ENCODE measurements around the gene NFE2L2. TPM values are rescaled to one million over a fixed set of nuclear protein-coding genes. Genes with fewer than 3 reads are reported as not detected.

Gene NFE2L2
- total and polyA plus RNA-seq, 2 donors = 46.6 to 91.7 TPM

GRCh38 chr2:177302552-177302951 lies 38.0 kb upstream of the NFE2L2 start:
- no peak for DNase-seq (ENCODE audit: low read depth in 6 of 9, low spot score in 9 of 9)
- Histone ChIP-seq H3K27me3 (ENCODE audit: control insufficient read depth in 2 of 2, insufficient read depth in 1 of 2, low read length in 1 of 2) (no peaks in the 10 kb centered on the region), H3K9me3 (ENCODE audit: control insufficient read depth in 2 of 2, insufficient read depth in 1 of 2, low read length in 1 of 2) (no peaks in the 10 kb centered on the region), H3K4me3 (ENCODE audit: low read length in 2 of 2) (no peak overlapping the region), H3K27ac (ENCODE audit: low read depth in 1 of 2, low read length in 1 of 2) (no peak overlapping the region), H3K36me3 (ENCODE audit: control insufficient read depth in 2 of 2, insufficient read depth in 2 of 2, low read length in 1 of 2) (no peaks in the 10 kb centered on the region), H3K4me1 (ENCODE audit: control insufficient read depth in 2 of 2, insufficient read depth in 2 of 2, low read length in 2 of 2) (no peaks in the 10 kb centered on the region)
- 98% methylated on average over 2 of the region's 2 CpGs for WGBS

GRCh38 chr2:177298191-177298590 lies 33.7 kb upstream of the NFE2L2 start:
- H3K4me3 ChIP-seq (ENCODE audit: low read length in 2 of 2) = no peak overlapping the region
- H3K9me3 ChIP-seq (ENCODE audit: control insufficient read depth in 2 of 2, insufficient read depth in 1 of 2, low read length in 1 of 2) = no peaks in the 10 kb centered on the region
- WGBS = 97% methylated on average over 6 of the region's 6 CpGs
- no peak overlapping the region for H3K27ac ChIP-seq (ENCODE audit: low read depth in 1 of 2, low read length in 1 of 2)
- DNase-seq (ENCODE audit: low read depth in 6 of 9, low spot score in 9 of 9) = no peak
- H3K4me1 ChIP-seq (ENCODE audit: control insufficient read depth in 2 of 2, insufficient read depth in 2 of 2, low read length in 2 of 2) = no peaks in the 10 kb centered on the region
- H3K36me3 ChIP-seq (ENCODE audit: control insufficient read depth in 2 of 2, insufficient read depth in 2 of 2, low read length in 1 of 2) = no peaks in the 10 kb centered on the region
- H3K27me3 ChIP-seq (ENCODE audit: control insufficient read depth in 2 of 2, insufficient read depth in 1 of 2, low read length in 1 of 2) = no peaks in the 10 kb centered on the region

DNA sequence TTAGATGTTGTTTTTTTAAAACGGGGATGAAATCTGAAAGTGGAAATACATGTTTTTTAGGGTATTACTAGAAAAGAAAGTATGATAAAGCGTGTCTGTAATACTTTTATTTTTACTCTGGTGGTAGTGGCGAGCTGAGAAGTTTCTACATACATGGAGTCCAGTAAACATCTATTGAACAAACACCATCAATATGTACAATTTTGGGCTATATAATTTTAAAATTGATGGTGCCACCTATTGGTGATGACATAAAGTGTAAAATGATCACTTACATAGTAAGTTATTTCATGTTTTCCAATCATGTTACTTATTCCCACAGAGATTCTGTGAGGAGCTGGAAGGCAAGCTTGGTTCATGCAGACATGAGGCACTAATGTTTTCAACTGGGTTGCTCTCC lies 31.5 kb upstream of the NFE2L2 start:
- 63% methylated on average over 3 of the region's 3 CpGs for WGBS
- H3K9me3 ChIP-seq (ENCODE audit: control insufficient read depth in 2 of 2, insufficient read depth in 1 of 2, low read length in 1 of 2) = no peaks in the 10 kb centered on the region

GRCh38 chr2:177295484-177295883 lies 31.0 kb upstream of the NFE2L2 start:
- no peaks in the 10 kb centered on the region for H3K27me3 ChIP-seq (ENCODE audit: control insufficient read depth in 2 of 2, insufficient read depth in 1 of 2, low read length in 1 of 2)
- no peaks in the 10 kb centered on the region for H3K9me3 ChIP-seq (ENCODE audit: control insufficient read depth in 2 of 2, insufficient read depth in 1 of 2, low read length in 1 of 2)
- no peak overlapping the region for H3K27ac ChIP-seq (ENCODE audit: low read depth in 1 of 2, low read length in 1 of 2)
- H3K36me3 ChIP-seq (ENCODE audit: control insufficient read depth in 2 of 2, insufficient read depth in 2 of 2, low read length in 1 of 2) = no peaks in the 10 kb centered on the region
- DNase-seq (ENCODE audit: low read depth in 6 of 9, low spot score in 9 of 9) = no peak
- peaks cover under 1 to 2% of the 10 kb centered on the region in 2 donors for H3K4me1 ChIP-seq (ENCODE audit: control insufficient read depth in 2 of 2, insufficient read depth in 2 of 2, low read length in 2 of 2)
- H3K4me3 ChIP-seq (ENCODE audit: low read length in 2 of 2) = no peak overlapping the region
- 93% methylated on average over 3 of the region's 3 CpGs for WGBS

More for the DNA sequence above, 31.5 kb upstream of the NFE2L2 start:
- peak in 1 of 9 donors; percentile 40 for DNase-seq (ENCODE audit: low read depth in 6 of 9, low spot score in 9 of 9)
- H3K4me1 ChIP-seq (ENCODE audit: control insufficient read depth in 2 of 2, insufficient read depth in 2 of 2, low read length in 2 of 2) = no peaks in the 10 kb centered on the region
- H3K27ac ChIP-seq (ENCODE audit: low read depth in 1 of 2, low read length in 1 of 2) = no peak overlapping the region
- no peaks in the 10 kb centered on the region for H3K36me3 ChIP-seq (ENCODE audit: control insufficient read depth in 2 of 2, insufficient read depth in 2 of 2, low read length in 1 of 2)
- no peak overlapping the region for H3K4me3 ChIP-seq (ENCODE audit: low read length in 2 of 2)
- H3K27me3 ChIP-seq (ENCODE audit: control insufficient read depth in 2 of 2, insufficient read depth in 1 of 2, low read length in 1 of 2) = no peaks in the 10 kb centered on the region

- Histone ChIP-seq H3K9me3 (ENCODE audit: control insufficient read depth in 2 of 2, insufficient read depth in 1 of 2, low read length in 1 of 2) (no peaks in the 10 kb centered on the region), H3K4me3 (ENCODE audit: low read length in 2 of 2) (no peak overlapping the region), H3K4me1 (ENCODE audit: control insufficient read depth in 2 of 2, insufficient read depth in 2 of 2, low read length in 2 of 2) (peaks cover 6 to 11% of the 10 kb centered on the region in 2 donors), H3K27ac (ENCODE audit: low read depth in 1 of 2, low read length in 1 of 2) (no peak overlapping the region), H3K27me3 (ENCODE audit: control insufficient read depth in 2 of 2, insufficient read depth in 1 of 2, low read length in 1 of 2) (no peaks in the 10 kb centered on the region), H3K36me3 (ENCODE audit: control insufficient read depth in 2 of 2, insufficient read depth in 2 of 2, low read length in 1 of 2) (no peaks in the 10 kb centered on the region)
- no peak for DNase-seq (ENCODE audit: low read depth in 6 of 9, low spot score in 9 of 9)
- 95% methylated on average over 4 of the region's 4 CpGs for WGBS
These were observed 27.2 kb upstream of the NFE2L2 start for GRCh38 chr2:177291701-177292100.

GRCh38 chr2:177289824-177290628 lies 25.5 kb upstream of the NFE2L2 start:
- no peaks in the 10 kb centered on the region for H3K9me3 ChIP-seq (ENCODE audit: control insufficient read depth in 2 of 2, insufficient read depth in 1 of 2, low read length in 1 of 2)
- no peaks in the 10 kb centered on the region for H3K27me3 ChIP-seq (ENCODE audit: control insufficient read depth in 2 of 2, insufficient read depth in 1 of 2, low read length in 1 of 2)
- 39% methylated on average over 9 of the region's 9 CpGs for WGBS
- DNase-seq (ENCODE audit: low read depth in 6 of 9, low spot score in 9 of 9) = peak in 1 of 9 donors; percentile 58
- peaks cover 6 to 11% of the 10 kb centered on the region in 2 donors for H3K4me1 ChIP-seq (ENCODE audit: control insufficient read depth in 2 of 2, insufficient read depth in 2 of 2, low read length in 2 of 2)
- peak overlapping the region in 1 of 2 donors; percentile 49 for H3K27ac ChIP-seq (ENCODE audit: low read depth in 1 of 2, low read length in 1 of 2)
- no peak overlapping the region for H3K4me3 ChIP-seq (ENCODE audit: low read length in 2 of 2)
- no peaks in the 10 kb centered on the region for H3K36me3 ChIP-seq (ENCODE audit: control insufficient read depth in 2 of 2, insufficient read depth in 2 of 2, low read length in 1 of 2)

DNA sequence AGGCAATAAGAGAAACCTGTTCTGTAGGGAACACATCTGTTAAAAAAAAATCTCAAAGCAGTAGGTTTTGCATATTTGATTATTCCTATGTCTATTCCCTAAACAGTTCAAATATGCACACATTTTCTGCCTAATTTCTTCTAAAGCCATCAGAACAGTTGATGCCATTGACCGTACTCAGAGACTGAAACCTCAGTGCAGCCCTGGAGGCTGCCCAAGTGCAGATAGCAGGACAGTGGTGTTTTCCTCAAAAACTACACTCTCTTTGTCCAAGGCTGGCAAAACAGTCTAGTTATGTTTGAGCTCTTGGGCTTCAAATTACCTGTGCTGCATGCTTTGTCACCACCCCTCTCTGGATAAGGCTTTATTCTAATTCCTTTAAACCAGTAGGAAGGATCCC lies 23.3 kb upstream of the NFE2L2 start:
- H3K27ac ChIP-seq (ENCODE audit: low read depth in 1 of 2, low read length in 1 of 2) = no peak overlapping the region
- H3K9me3 ChIP-seq (ENCODE audit: control insufficient read depth in 2 of 2, insufficient read depth in 1 of 2, low read length in 1 of 2) = no peaks in the 10 kb centered on the region
- no peak for DNase-seq (ENCODE audit: low read depth in 6 of 9, low spot score in 9 of 9)
- H3K36me3 ChIP-seq (ENCODE audit: control insufficient read depth in 2 of 2, insufficient read depth in 2 of 2, low read length in 1 of 2) = no peaks in the 10 kb centered on the region
- peaks cover 6 to 11% of the 10 kb centered on the region in 2 donors for H3K4me1 ChIP-seq (ENCODE audit: control insufficient read depth in 2 of 2, insufficient read depth in 2 of 2, low read length in 2 of 2)
- H3K4me3 ChIP-seq (ENCODE audit: low read length in 2 of 2) = no peak overlapping the region
- WGBS = 93% methylated on average over 1 of the region's 1 CpG
- no peaks in the 10 kb centered on the region for H3K27me3 ChIP-seq (ENCODE audit: control insufficient read depth in 2 of 2, insufficient read depth in 1 of 2, low read length in 1 of 2)

DNA sequence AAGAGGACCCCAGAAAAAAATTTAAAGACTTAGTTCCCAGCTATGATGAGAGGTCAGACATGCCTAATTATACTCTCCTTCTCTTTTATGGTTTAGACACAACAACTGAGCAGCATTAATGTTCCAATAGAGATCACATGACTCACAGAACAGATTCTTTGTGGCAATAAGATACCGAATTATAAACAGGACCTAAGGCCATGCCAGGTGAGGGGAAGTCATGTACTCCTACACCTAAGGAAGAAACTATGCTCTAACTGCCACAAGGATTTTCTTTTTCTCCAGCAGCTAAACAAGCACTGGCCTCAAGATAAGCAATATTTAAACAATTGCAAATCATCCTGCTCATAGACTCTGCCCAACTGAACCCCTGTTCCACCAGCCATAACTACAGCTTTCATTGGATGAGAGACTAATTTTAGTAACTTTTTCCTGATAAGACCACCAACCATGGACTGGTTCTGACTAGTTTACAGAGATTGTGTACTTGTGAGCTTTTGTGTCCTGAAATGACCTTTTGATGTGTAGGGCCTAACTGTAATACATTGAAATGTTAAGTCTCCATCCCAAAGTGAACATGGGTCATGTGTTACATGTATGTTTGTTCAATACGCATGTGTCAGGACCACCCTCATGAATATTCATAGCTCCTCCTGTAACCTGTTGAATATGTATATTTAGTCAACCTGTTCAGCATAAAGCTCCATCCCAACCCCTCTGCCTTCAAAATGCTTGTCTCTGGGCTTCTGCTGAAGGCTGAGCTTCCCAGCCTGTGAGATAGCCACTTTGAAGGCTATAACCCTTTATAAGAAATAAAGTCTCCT lies 21.6 kb upstream of the NFE2L2 start:
- Histone ChIP-seq H3K4me1 (ENCODE audit: control insufficient read depth in 2 of 2, insufficient read depth in 2 of 2, low read length in 2 of 2) (peaks cover 8 to 22% of the 10 kb centered on the region in 2 donors), H3K4me3 (ENCODE audit: low read length in 2 of 2) (no peak overlapping the region), H3K27ac (ENCODE audit: low read depth in 1 of 2, low read length in 1 of 2) (no peak overlapping the region), H3K36me3 (ENCODE audit: control insufficient read depth in 2 of 2, insufficient read depth in 2 of 2, low read length in 1 of 2) (no peaks in the 10 kb centered on the region), H3K9me3 (ENCODE audit: control insufficient read depth in 2 of 2, insufficient read depth in 1 of 2, low read length in 1 of 2) (no peaks in the 10 kb centered on the region), H3K27me3 (ENCODE audit: control insufficient read depth in 2 of 2, insufficient read depth in 1 of 2, low read length in 1 of 2) (no peaks in the 10 kb centered on the region)
- WGBS = 62% methylated on average over 2 of the region's 2 CpGs
- DNase-seq (ENCODE audit: low read depth in 6 of 9, low spot score in 9 of 9) = no peak

GRCh38 chr2:177284531-177284930 lies 20.0 kb upstream of the NFE2L2 start:
- Histone ChIP-seq H3K27ac (ENCODE audit: low read depth in 1 of 2, low read length in 1 of 2) (no peak overlapping the region), H3K4me1 (ENCODE audit: control insufficient read depth in 2 of 2, insufficient read depth in 2 of 2, low read length in 2 of 2) (peaks cover 2 to 11% of the 10 kb centered on the region in 2 donors)

More at GRCh38 chr2:177284531-177284930, 20.0 kb upstream of the NFE2L2 start:
- H3K9me3 ChIP-seq (ENCODE audit: control insufficient read depth in 2 of 2, insufficient read depth in 1 of 2, low read length in 1 of 2) = no peaks in the 10 kb centered on the region
- 100% methylated on average over 3 of the region's 3 CpGs for WGBS
- no peaks in the 10 kb centered on the region for H3K27me3 ChIP-seq (ENCODE audit: control insufficient read depth in 2 of 2, insufficient read depth in 1 of 2, low read length in 1 of 2)
- no peak overlapping the region for H3K4me3 ChIP-seq (ENCODE audit: low read length in 2 of 2)
- DNase-seq (ENCODE audit: low read depth in 6 of 9, low spot score in 9 of 9) = no peak
- H3K36me3 ChIP-seq (ENCODE audit: control insufficient read depth in 2 of 2, insufficient read depth in 2 of 2, low read length in 1 of 2) = no peaks in the 10 kb centered on the region
